GM12878 (cell line): ENCODE results near the gene NRXN3. TPM values are rescaled to one million over a fixed set of nuclear protein-coding genes. Genes with fewer than 3 reads are reported as not detected.

Experiments
- ATAC-seq: fragments of 200-7000 bp; cut with Tn5 transposase; 3 replicates; pipeline ENCODE4 v1.9.1; 2020; ENCODE audit warnings: mild to moderate bottlenecking, moderate library complexity
- BruUV-seq: library from RNA; stranded (reverse); fragments of 400-500 nt; replicated peaks from 2 replicates; lab custom pipeline; 2021; lab: Mats Ljungman, UMichigan
- CTCF ChIA-PET: fragments of 300-600 bp; sonication (Branson Sonifier 250); formaldehyde crosslinking; extraction: SDS; loops from one replicate; lab custom pipeline; 2021; ENCODE audit warnings: inconsistent platforms; lab: Yijun Ruan, JAX
- POLR2A ChIA-PET: fragments of 350-600 bp; formaldehyde crosslinking; extraction: SDS; loops from one replicate; lab custom pipeline; 2021; ENCODE audit warnings: inconsistent platforms; lab: Charles Lee
- RAD21 ChIA-PET: fragments of 300-600 bp; sonication (Branson Sonifier 250); formaldehyde crosslinking; loops from one replicate; lab custom pipeline; 2023; ENCODE audit warnings: antibody characterized with exemption; ENCODE audit not compliant: unreplicated experiment; lab: Charles Lee
- SMC1A ChIA-PET: fragments of 300-600 bp; sonication (Branson Sonifier 250); formaldehyde crosslinking; loops from one replicate; lab custom pipeline; 2023; ENCODE audit not compliant: unreplicated experiment, uncharacterized antibody; lab: Charles Lee
- DNase-seq: peaks from one replicate; pipeline ENCODE4 v3.0.0-alpha.2; 2011; ENCODE audit warnings: low read depth, low spot score
- FAIRE-seq: peaks from 3 replicates; lab custom pipeline; 2011; peaks lifted over from hg19 to GRCh38; lab: Jason Lieb, UNC
- H2AFZ ChIP-seq: 2 replicates; pipeline ENCODE4 v1.6.0; 2011; ENCODE audit warnings: low read depth, low read length, control low read depth; ENCODE audit not compliant: control insufficient read depth
- H3K27ac ChIP-seq: 2 replicates; pipeline ENCODE4 v1.5.1; 2011; ENCODE audit warnings: control low read depth; ENCODE audit not compliant: control insufficient read depth, insufficient read depth
- H3K27me3 ChIP-seq, 2 experiments: replicated peaks in 1 of 2; 2 replicates each; pipeline versions ENCODE4 v1.6.0 to v1.6.1; 2011; ENCODE audit warnings: low read length in 1 of 2; ENCODE audit not compliant: control insufficient read depth in 2 of 2, insufficient read depth in 2 of 2
- H3K36me3 ChIP-seq, 2 experiments: 2 replicates each; pipeline ENCODE4 v1.5.1; 2011; ENCODE audit warnings: low read length in 1 of 2; ENCODE audit not compliant: control insufficient read depth in 2 of 2, insufficient read depth in 2 of 2
- H3K4me1 ChIP-seq: 2 replicates; pipeline ENCODE4 v1.6.1; 2011; ENCODE audit warnings: mild to moderate bottlenecking, low read length, moderate library complexity, mixed read lengths; ENCODE audit not compliant: control insufficient read depth, insufficient read depth
- H3K4me2 ChIP-seq: 2 replicates; pipeline ENCODE4 v1.6.0; 2011; ENCODE audit warnings: control low read depth; ENCODE audit not compliant: control insufficient read depth, insufficient read depth
- H3K4me3 ChIP-seq: fragments of 200-600 bp; sonication (generic); 2 replicates; pipeline ENCODE4 v1.5.1; 2016
- H3K79me2 ChIP-seq: 2 replicates; pipeline ENCODE4 v1.6.0; 2011; ENCODE audit warnings: low read length; ENCODE audit not compliant: control insufficient read depth, insufficient read depth
- H3K9ac ChIP-seq: 2 replicates; pipeline ENCODE4 v1.8.0; 2011; ENCODE audit warnings: low read length, control low read depth, mixed read lengths; ENCODE audit not compliant: control insufficient read depth, insufficient read depth
- H3K9me3 ChIP-seq: replicated peaks from 3 replicates; pipeline ENCODE4 v1.5.1; 2011; ENCODE audit warnings: mild to moderate bottlenecking, low read length; ENCODE audit not compliant: control insufficient read depth, insufficient read depth
- H4K20me1 ChIP-seq: 2 replicates; pipeline ENCODE4 v1.6.0; 2011; ENCODE audit not compliant: control insufficient read depth, insufficient read depth
- BHLHE40 ChIP-seq, 2 experiments: fragments of 450-650 bp in 1 of 2; IDR thresholded peaks; 2 replicates each; pipeline ENCODE4 v1.6.1; 2011 to 2017; ENCODE audit warnings: low read depth in 2 of 2, borderline replicate concordance in 1 of 2, improper control_type of control experiment in 1 of 2, low read length in 1 of 2, mild to moderate bottlenecking in 1 of 2
- ETV6 ChIP-seq, 2 experiments: fragments of 450-650 bp in 1 of 2; IDR thresholded peaks in 1 of 2; conservative IDR thresholded peaks in 1 of 2; 2 replicates each; pipeline ENCODE4 v1.6.1; 2014; ENCODE audit warnings: antibody characterized with exemption in 1 of 2, borderline replicate concordance in 1 of 2, low read depth in 1 of 2, mild to moderate bottlenecking in 1 of 2, moderate library complexity in 1 of 2
- HSF1 ChIP-seq: fragments of 150-350 bp; IDR thresholded peaks from 2 replicates; pipeline ENCODE4 v1.6.1; 2014; ENCODE audit warnings: mild to moderate bottlenecking, low read depth, low read length
- IKZF2 ChIP-seq, 2 experiments: fragments of 450-650 bp; IDR thresholded peaks; 2 replicates each; pipeline ENCODE4 v1.6.1; 2017; ENCODE audit warnings: mild to moderate bottlenecking in 2 of 2, moderate library complexity in 2 of 2
- KDM1A ChIP-seq: fragments of 200-600 bp; sonication (generic); IDR thresholded peaks from 2 replicates; pipeline ENCODE4 v1.6.1; 2016; ENCODE audit warnings: borderline replicate concordance
- STAT3 ChIP-seq: IDR thresholded peaks from 2 replicates; pipeline ENCODE4 v1.6.1; 2011; ENCODE audit warnings: low read depth, low read length, improper control_type of control experiment
- YBX1 ChIP-seq: fragments of 450-650 bp; IDR thresholded peaks from 2 replicates; pipeline ENCODE4 v1.6.1; 2016; ENCODE audit warnings: antibody characterized with exemption
- WGBS: methylation state at CpG from one replicate; pipeline ENCODE4 v1.1.6; 2016; ENCODE audit warnings: low lambda C conversion rate; ENCODE audit not compliant: insufficient replicate concordance, insufficient coverage; ENCODE audit errors: missing lambda C conversion rate; 5-methylcytosine and 5-hydroxymethylcytosine counted together
- in situ Hi-C: fragments of 300-500 bp; cut with MboI; formaldehyde crosslinking; loops from 9 replicates; pipeline ENCODE4 v1.14.3; 2018; ENCODE audit warnings: mixed read lengths
- intact Hi-C: fragments of 100-400 bp; cut with micrococcal nuclease; formaldehyde crosslinking; loops from one replicate; pipeline ENCODE4 v1.14.2; 2022; ENCODE audit not compliant: unreplicated experiment
- polyA plus RNA-seq, 11 experiments: library from polyadenylated mRNA; depleted of rRNA in 4 of 11; unstranded in 6 of 11; stranded (reverse) in 5 of 11; fragments of >200 nt; fragmentation: Nextera tagmentation in 4 of 11; fragmentation: Illumina TruSeq in 1 of 11; extraction: Ambion mirVana in 4 of 11; extraction: Trizol in 1 of 11; gene quantifications; 1 replicate in 1 of 11; 2 replicates in 10 of 11; pipeline versions ENCODE4 v1.2.1 to v1.2.3, GENCODE V29; 2011 to 2016; ENCODE audit warnings: inconsistent platforms in 2 of 11, missing spikeins in 2 of 11, low read depth in 1 of 11
- total RNA-seq, 4 experiments: library from RNA; depleted of rRNA in 3 of 4; stranded (reverse); fragments of >200 nt in 3 of 4; fragmentation: Illumina TruSeq in 1 of 4; extraction: Trizol in 1 of 4; gene quantifications; 2 replicates each; pipeline versions ENCODE4 v1.2.1 to v1.2.3, GENCODE V29; 2013 to 2021

NRXN3 gene
- total and polyA plus RNA-seq, 10 of the 15 experiments (the other 5 are each of a cell fraction or from before 2014, with no cell fraction given), result 0.52 to 3.3 (median 1.4) TPM

GRCh38 chr14:79658221-79658620 is 1488.0 kb downstream of the NRXN3 start:
- Histone ChIP-seq H3K4me1 (no peaks in the 10 kb centered on the region), H3K27me3 (no peaks in the 10 kb centered on the region), H2AFZ (no peak overlapping the region), H3K36me3 (no peaks in the 10 kb centered on the region), H3K9me3 (no peaks in the 10 kb centered on the region; the same call in 2 of the 3 replicates), H3K79me2 (no peaks in the 10 kb centered on the region), H3K27ac (no peak overlapping the region), H3K4me3 (no peak overlapping the region)
- DNase-seq (no peak), FAIRE-seq (no peak), ATAC-seq (no peak)
- in situ Hi-C loops (no loop called here), intact Hi-C loops (no loop called here)
- CTCF ChIA-PET, result no interaction called here
- RAD21 ChIA-PET, result no interaction called here
- 13% methylated on average over 5 of the region's 5 CpGs for WGBS
- SMC1A ChIA-PET, result no interaction called here
- TF ChIP-seq HSF1, result no peak
- TF ChIP-seq STAT3, result no peak
- no peak for TF ChIP-seq BHLHE40 (IDR thresholded peaks at IDR 0.05; ENCODE audit: borderline replicate concordance in 1 of 2, low read depth in 2 of 2, low read length in 1 of 2)
- TF ChIP-seq YBX1, result no peak
- no peak for TF ChIP-seq IKZF2 (IDR thresholded peaks at IDR 0.05)
- no peak for TF ChIP-seq ETV6 (conservative IDR thresholded peaks at IDR 0.05 in 1 of 2, IDR thresholded peaks at IDR 0.05 in 1 of 2; ENCODE audit: borderline replicate concordance in 1 of 2, low read depth in 1 of 2)
- no peak for TF ChIP-seq KDM1A
- TF ChIP-seq, all 136 proteins: peak for 0
- Histone ChIP-seq H3K4me2 (no peak overlapping the region), H4K20me1 (no peaks in the 10 kb centered on the region), H3K9ac (no peak overlapping the region)
- POLR2A ChIA-PET, result no interaction called here
- BruUV-seq, result no TSS peak
